Transverse colon (tissue), 4 donors: ENCODE data around the gene CLTC. TPM values are rescaled to one million over a fixed set of nuclear protein-coding genes. Genes with fewer than 3 reads are reported as not detected.

Experiments
- DNase-seq: peaks from one replicate; pipeline ENCODE4 v3.0.0-alpha.2; 2019
- H3K27ac ChIP-seq, 4 donors: fragments of 200-600 bp; sonication (generic); 2 replicates each; pipeline ENCODE4 v1.5.1; 2016 to 2018; ENCODE audit warnings: inconsistent platforms in 4 of 4
- H3K27me3 ChIP-seq: fragments of 200-600 bp; sonication (generic); 2 replicates; pipeline ENCODE4 v1.5.1; 2017; ENCODE audit warnings: inconsistent platforms
- H3K36me3 ChIP-seq, 4 donors: fragments of 200-600 bp; sonication (generic); 2 replicates each; pipeline ENCODE4 v1.5.1; 2017 to 2019; ENCODE audit warnings: inconsistent platforms in 4 of 4
- H3K4me1 ChIP-seq, 4 donors: fragments of 200-600 bp; sonication (generic); 2 replicates each; pipeline ENCODE4 v1.5.1; 2017 to 2020; ENCODE audit warnings: inconsistent platforms in 4 of 4
- H3K4me3 ChIP-seq, 4 donors: fragments of 200-600 bp; sonication (generic); 1 replicate in 1 of 4; 2 replicates in 3 of 4; pipeline versions ENCODE4 v1.5.1 to v1.6.1; 2017 to 2019; ENCODE audit warnings: inconsistent platforms in 4 of 4
- H3K9me3 ChIP-seq, 2 donors: fragments of 200-600 bp; sonication (generic); 2 replicates each; pipeline ENCODE4 v1.5.1; 2017 to 2019; ENCODE audit warnings: inconsistent platforms in 2 of 2
- CTCF ChIP-seq, 5 experiments: fragments of 200-600 bp in 3 of 5; fragments of 450-650 bp in 2 of 5; sonication (generic) in 3 of 5; IDR thresholded peaks; 1 replicate in 2 of 5; 2 replicates in 3 of 5; pipeline ENCODE4 v1.5.1; 2016 to 2017; ENCODE audit warnings: antibody characterized with exemption in 5 of 5, inconsistent platforms in 3 of 5, mild to moderate bottlenecking in 2 of 5, moderate library complexity in 1 of 5
- EP300 ChIP-seq: sonication (generic); formaldehyde crosslinking; IDR thresholded peaks from one replicate; pipeline ENCODE4 v1.6.1; 2017; ENCODE audit warnings: antibody characterized with exemption, low read depth
- POLR2A ChIP-seq: fragments of 450-650 bp; IDR thresholded peaks from one replicate; pipeline ENCODE4 v1.6.1; 2016; ENCODE audit warnings: antibody characterized with exemption, mild to moderate bottlenecking, moderate library complexity
- POLR2AphosphoS5 ChIP-seq, 3 donors: sonication (generic); formaldehyde crosslinking; IDR thresholded peaks; one replicate each; pipeline ENCODE4 v1.6.1; 2016; ENCODE audit warnings: antibody characterized with exemption in 3 of 3
- WGBS, 2 donors: methylation state at CpG; one replicate each; pipeline ENCODE4 v1.1.5; 2018; ENCODE audit warnings: low coverage in 1 of 2; 5-methylcytosine and 5-hydroxymethylcytosine counted together
- in situ Hi-C, 4 donors: fragments of 200-750 bp; cut with MboI; loops; one replicate each; pipeline versions ENCODE4 v1.15.0 to v1.15.1; 2017; ENCODE audit warnings: low sequenced_read_pairs in 3 of 4, low pct_ligation_motif_present in 1 of 4, low pct_unique_long_range_greater_than_20kb in 1 of 4
- intact Hi-C: fragments of 100-400 bp; cut with DNase I; formaldehyde crosslinking; loops from one replicate; pipeline ENCODE4 v1.15.1; 2023; ENCODE audit warnings: low total_unique reads
- total RNA-seq, 4 donors: library from RNA; depleted of rRNA; stranded (reverse); fragments of >200 nt; gene quantifications; one replicate each; pipeline ENCODE4 v1.1.0, GENCODE V29; 2016

Gene CLTC
- total RNA-seq, 4 donors from 2014 or later: 165 to 283 (median 242) TPM

GRCh38 chr17:59699218-59699617 lies 79.5 kb downstream of the CLTC start:
- TF ChIP-seq CTCF (IDR thresholded peaks at IDR 0.05) (no peak), EP300 (no peak), POLR2AphosphoS5 (IDR thresholded peaks at IDR 0.05) (no peak), POLR2A (no peak)
- Histone ChIP-seq H3K27ac (no peak overlapping the region), H3K36me3 (peaks cover 0 to 21% (median 3%) of the 10 kb centered on the region in 4 donors), H3K9me3 (no peaks in the 10 kb centered on the region), H3K27me3 (no peaks in the 10 kb centered on the region), H3K4me3 (no peak overlapping the region), H3K4me1 (peaks cover 0 to 20% (median 7%) of the 10 kb centered on the region in 4 donors)
- intact Hi-C loops: no loop called here
- no peak for DNase-seq
- 96 to 100% methylated on average over 2 to 7 of the region's 7 CpGs for WGBS, 2 donors
- in situ Hi-C loops: no loop called here

GRCh38 chr17:59699786-59700185 lies 80.1 kb downstream of the CLTC start:
- Histone ChIP-seq H3K36me3 (peaks cover 0 to 18% (median under 1%) of the 10 kb centered on the region in 4 donors), H3K4me1 (peaks cover 0 to 26% (median 7%) of the 10 kb centered on the region in 4 donors), H3K27ac (no peak overlapping the region), H3K27me3 (no peaks in the 10 kb centered on the region), H3K4me3 (no peak overlapping the region), H3K9me3 (no peaks in the 10 kb centered on the region)
- no peak for DNase-seq
- TF ChIP-seq POLR2A (no peak), POLR2AphosphoS5 (IDR thresholded peaks at IDR 0.05) (no peak), CTCF (IDR thresholded peaks at IDR 0.05) (no peak), EP300 (no peak)
- in situ Hi-C loops: no loop called here
- intact Hi-C loops: no loop called here
- WGBS, 2 donors: 91 to 92% methylated on average over 6 of the region's 6 CpGs

GRCh38 chr17:59702304-59702703 lies 82.6 kb downstream of the CLTC start:
- H3K4me3 ChIP-seq: no peak overlapping the region
- H3K27me3 ChIP-seq: no peaks in the 10 kb centered on the region
- H3K27ac ChIP-seq: no peak overlapping the region
- H3K4me1 ChIP-seq: peaks cover 11 to 37% (median 15%) of the 10 kb centered on the region in 4 donors
- intact Hi-C loops (no loop called here), in situ Hi-C loops (no loop called here)
- peaks cover 0 to 4% (median 0%) of the 10 kb centered on the region in 4 donors for H3K36me3 ChIP-seq
- no peak for TF ChIP-seq POLR2AphosphoS5 (IDR thresholded peaks at IDR 0.05)
- TF ChIP-seq CTCF (IDR thresholded peaks at IDR 0.05): no peak
- no peak for TF ChIP-seq POLR2A
- TF ChIP-seq EP300: no peak
- 96 to 100% methylated on average over 4 to 7 of the region's 7 CpGs for whole genome bisulfite sequencing, 2 donors
- DNase-seq: no peak
- no peaks in the 10 kb centered on the region for H3K9me3 ChIP-seq

- Histone ChIP-seq H3K9me3 (no peaks in the 10 kb centered on the region), H3K27me3 (no peaks in the 10 kb centered on the region), H3K4me3 (peak within 1 kb of the TSS; percentile 64 to 84 (median 75)), H3K36me3 (no peaks in the 10 kb centered on the region), H3K4me1 (peaks cover 11 to 63% (median 33%) of the 10 kb centered on the region in 4 donors), H3K27ac (peak within 1 kb of the TSS; percentile 95 to 98 (median 97))
- peak; percentile 92 for TF ChIP-seq POLR2A
- TF ChIP-seq CTCF (IDR thresholded peaks at IDR 0.05): no peak
- peak; percentile 93 to 94 (median 93) for TF ChIP-seq POLR2AphosphoS5 (IDR thresholded peaks at IDR 0.05)
- intact Hi-C loops (no loop called here), in situ Hi-C loops (no loop called here)
- DNase-seq: peak; percentile 98
- 0% methylated on average over 45 of the region's 45 CpGs; no CpG with 5 or more reads in 1 of the 2 donors for WGBS, 2 donors
These were observed 87.7 kb downstream of the CLTC start, which contains the start of the genes PTRH2 and VMP1 for GRCh38 chr17:59707149-59707970. Gene PTRH2 (minus strand): TSS chr17:59707430. CDS start chr17:59697978, 9,452 bp downstream. Gene VMP1 (plus strand): TSS chr17:59707654. CDS start chr17:59731447, 23,793 bp downstream.
